Measurements from ENCODE around the gene BRSK1.
"Not testable (repeated sequence)": the region's sequence is repeated elsewhere in the genome, so short reads cannot be mapped to it uniquely, and the experiment has no call there.

BRSK1 gene

DNA sequence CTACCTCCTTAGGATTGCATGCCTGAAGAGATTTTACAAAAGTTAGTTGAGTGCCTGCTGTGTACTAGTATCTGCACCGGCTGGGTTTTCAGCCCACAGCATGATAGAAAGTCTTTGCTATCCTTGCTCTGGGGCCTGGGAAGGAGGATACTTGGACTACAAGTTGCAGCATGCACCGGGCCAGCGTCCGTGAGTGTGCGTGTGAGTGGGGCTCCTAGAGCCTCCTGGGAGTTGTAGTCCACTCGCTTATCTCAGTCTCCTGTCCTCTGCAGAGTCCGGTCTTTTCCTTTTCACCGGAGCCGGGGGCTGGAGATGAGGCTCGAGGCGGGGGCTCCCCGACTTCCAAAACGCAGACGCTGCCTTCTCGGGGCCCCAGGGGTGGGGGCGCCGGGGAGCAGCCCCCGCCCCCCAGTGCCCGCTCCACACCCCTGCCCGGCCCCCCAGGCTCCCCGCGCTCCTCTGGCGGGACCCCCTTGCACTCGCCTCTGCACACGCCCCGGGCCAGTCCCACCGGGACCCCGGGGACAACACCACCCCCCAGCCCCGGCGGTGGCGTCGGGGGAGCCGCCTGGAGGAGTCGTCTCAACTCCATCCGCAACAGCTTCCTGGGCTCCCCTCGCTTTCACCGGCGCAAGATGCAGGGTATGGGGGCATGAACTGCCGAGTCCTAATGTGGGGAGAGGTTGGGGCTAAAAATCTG lies 20.6 kb downstream of the BRSK1 start:
- no peak for DNase-seq (ENCODE audit: low read depth)

DNA sequence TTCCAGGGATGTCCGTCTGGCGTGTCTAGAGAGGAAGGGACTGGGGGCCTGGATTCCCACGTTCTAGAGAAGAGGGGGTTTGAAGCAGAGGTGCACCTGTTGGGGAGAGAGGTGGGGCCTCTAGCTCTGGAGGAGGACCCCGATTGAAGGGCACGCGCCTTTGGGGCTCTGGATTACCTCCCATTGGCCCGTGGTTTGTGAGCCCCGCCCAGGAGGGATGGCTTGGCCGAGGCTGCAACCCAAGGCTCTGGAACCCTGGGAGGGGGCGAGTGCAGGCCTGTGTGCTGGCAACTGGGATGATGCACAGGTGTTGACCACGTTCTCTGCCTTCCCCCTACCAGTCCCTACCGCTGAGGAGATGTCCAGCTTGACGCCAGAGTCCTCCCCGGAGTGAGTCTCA lies 21.2 kb downstream of the BRSK1 start:
- no peak for DNase-seq (ENCODE audit: low read depth)

DNA sequence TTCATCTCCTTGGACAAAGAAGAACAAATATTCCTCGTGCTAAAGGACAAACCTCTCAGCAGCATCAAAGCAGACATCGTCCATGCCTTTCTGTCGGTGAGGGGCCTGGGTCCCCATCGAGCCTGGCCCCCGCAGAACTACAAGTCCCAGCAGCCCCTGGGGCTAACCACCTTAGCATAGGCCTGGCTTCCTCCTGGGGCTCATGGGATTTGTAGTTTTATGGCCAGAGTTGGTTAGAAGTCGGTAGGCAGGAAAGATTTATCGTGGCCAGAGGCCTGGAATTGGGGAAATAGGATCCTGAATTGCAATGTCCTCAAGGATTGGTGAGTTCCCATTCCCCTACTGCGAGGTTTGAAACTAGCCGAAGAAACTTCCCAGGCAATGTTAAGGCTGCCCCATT lies 21.7 kb downstream of the BRSK1 start:
- no peak for DNase-seq (ENCODE audit: low read depth)

DNA sequence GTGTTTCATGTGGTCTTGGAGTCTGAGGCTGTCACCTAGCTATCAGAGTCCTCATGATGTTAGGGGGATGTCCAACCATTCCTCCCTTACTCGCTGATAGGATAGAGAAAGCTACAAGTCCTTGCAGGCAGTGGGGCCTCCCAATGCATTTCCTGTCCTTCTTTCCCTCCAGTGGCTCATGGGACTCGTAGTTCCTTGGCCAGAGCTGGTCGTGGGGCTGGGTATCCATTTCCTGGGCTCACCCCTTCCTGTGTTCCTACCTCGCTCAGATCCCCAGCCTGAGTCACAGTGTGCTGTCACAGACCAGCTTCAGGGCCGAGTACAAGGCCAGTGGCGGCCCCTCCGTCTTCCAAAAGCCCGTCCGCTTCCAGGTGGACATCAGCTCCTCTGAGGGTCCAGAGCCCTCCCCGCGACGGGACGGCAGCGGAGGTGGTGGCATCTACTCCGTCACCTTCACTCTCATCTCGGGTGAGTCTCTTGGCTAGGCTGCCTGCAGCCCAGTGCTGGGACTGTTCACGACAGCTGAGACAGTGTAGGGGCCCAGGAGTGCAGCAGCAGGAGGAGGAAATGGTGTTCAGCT lies 22.3 kb downstream of the BRSK1 start:
- no peak for DNase-seq (ENCODE audit: low read depth)

DNA sequence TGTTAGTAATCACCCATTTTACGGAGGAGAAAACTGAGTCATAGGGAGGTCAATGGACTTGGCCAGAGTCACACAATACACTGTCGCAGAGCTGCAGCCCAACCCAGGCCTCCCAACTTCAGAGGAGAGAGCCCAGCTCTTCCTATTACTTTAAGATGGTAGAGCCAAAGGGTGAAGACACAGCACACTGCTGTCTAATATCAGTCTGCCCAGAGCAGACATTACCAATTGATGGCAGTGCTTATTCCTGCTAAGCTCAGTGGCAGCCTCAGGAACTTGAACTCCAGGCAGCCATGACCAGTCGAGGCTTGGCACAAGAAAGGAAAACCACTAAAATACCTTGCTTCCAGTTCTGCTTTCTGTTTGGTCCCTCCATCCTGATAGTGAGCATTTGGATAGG lies 22.9 kb downstream of the BRSK1 start:
- DNase-seq (ENCODE audit: low read depth): no peak

DNA sequence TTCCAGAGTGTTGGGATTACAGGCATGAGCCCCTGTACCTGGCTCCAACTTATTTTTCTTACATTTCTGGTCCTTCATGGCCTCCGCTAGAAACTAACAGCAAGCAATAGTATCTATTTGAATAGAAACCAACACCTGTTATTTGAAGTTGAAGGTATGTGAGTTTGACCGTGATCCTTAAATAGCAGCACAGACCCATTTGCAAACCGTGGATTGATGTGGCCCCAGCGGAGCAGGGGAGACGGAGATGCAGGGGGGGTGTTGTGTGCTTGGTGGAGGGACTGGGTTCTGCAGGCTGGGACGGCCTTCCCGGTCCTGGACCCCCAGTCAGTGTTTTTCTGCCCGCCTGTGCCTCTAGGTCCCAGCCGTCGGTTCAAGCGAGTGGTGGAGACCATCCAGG lies 24.5 kb downstream of the BRSK1 start:
- DNase-seq (ENCODE audit: low read depth): no peak

DNA sequence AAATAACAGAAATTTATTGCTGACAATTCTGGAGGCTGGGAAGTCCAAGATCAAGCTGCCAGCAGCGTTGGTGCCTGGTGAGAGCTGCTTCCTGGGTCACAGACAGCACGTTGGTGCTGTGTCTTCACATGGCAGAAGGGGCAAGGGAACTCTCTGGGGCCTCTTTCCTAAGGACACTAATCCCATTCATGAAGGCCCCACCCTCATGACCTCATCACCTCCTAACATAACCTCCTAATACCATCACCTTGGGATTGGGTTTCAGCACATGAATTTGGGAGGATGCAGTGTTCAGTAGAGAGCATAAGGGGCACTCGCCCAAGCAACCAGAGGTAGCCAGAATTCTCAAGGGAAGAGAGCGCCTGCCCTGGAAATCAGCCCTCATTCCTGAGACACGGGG lies 25.7 kb downstream of the BRSK1 start:
- no peak for DNase-seq (ENCODE audit: low read depth)

DNA sequence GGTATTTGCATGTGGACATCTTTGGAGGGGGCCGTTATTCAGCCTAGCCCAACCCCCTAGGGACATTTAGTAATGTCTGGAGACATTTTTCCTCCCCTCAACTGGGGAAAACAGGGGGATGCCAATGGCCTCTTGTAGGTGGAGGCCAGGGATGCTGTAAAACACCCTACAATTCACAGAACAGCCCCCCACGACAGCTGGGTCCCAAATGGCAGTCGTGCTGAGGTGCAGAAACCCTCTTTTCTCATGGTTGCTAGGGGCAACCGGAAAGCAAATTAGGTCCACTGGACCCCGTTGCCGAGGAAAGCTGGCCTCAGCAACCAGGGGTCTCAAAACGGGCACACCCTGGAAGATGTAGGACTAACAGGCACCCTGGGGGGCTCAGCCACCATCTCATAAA lies 26.7 kb downstream of the BRSK1 start:
- DNase-seq (ENCODE audit: low read depth): no peak

DNA sequence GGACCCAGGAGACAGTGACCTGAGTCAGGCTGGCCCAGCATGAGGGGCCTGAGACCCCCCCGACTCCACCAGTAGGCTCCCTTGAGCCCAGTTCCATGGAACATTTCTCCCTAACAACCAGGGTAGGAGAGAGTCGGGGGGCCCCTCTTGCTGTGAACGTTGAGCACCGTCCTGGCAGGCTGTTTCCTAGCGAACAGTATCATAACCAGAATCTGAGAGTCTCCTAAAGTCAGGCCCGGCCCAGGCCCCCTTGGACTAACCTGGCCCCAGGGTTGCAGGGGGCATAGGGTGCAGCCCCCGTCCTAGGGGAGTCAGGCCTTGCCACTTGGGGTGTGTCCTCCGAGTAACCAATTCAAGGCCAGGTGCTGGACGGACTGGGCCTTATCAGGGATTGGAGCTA lies 27.6 kb downstream of the BRSK1 start:
- DNase-seq (ENCODE audit: low read depth): no peak

DNA sequence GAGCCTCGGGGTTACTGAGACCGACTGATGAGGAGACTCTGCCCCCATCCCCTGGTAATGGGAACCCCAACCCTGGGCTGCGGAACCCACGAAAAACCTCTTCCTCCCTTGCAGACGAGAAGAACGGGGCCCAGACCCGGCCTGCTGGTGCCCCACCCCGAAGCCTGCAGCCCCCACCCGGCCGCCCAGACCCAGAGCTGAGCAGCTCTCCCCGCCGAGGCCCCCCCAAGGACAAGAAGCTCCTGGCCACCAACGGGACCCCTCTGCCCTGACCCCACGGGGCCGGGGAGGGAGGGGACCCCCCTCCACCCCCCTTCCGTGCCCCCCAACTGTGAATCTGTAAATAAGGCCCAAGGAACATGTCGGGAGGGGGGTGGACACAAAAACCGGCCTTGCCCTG lies 28.0 kb downstream of the BRSK1 start:
- DNase-seq (ENCODE audit: low read depth): no peak

DNA sequence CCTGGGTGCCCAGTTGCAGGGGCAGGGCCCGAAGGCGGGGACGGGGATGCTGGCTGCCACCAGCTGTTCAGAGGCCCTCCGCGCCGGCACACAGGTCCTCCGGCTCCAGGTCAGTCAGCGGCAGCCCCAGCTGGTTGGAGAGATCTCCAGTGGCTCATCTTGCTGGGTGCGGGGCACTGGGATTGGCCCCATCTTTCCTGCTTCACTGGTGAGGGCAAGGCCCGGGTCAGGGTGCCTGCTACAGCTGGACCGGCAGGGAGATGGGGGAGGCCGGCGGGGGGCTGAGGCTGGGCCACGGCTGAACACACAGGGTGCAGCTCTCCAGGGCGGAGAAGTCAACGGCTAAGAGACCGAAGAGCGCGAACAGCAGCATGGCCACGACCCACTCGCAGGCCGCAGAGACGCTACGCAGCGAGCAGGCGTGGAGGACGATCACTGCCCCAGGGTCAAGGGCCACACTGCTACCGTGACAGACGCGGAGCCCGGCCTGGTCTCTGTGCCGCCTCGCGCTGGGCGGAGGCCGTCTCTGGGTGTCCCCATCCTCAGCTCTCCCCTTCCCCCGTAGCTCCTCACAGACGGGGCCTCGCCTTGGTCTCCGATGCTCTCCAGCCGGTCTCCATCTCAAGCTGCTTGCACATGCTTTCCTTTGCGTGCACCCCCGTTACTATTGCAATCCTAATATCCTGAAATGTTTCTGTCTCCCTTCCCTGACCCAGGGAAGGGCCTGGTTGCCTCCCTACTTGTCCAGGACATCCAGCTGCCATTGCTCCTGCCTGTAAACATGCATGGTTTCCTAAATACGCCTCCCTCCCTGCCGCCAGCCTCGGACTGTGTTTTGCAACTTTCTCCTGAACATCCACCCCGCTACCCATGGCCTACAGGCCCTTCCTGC lies 29.1 kb downstream of the BRSK1 start:
- DNase-seq (ENCODE audit: low read depth): no peak

DNA sequence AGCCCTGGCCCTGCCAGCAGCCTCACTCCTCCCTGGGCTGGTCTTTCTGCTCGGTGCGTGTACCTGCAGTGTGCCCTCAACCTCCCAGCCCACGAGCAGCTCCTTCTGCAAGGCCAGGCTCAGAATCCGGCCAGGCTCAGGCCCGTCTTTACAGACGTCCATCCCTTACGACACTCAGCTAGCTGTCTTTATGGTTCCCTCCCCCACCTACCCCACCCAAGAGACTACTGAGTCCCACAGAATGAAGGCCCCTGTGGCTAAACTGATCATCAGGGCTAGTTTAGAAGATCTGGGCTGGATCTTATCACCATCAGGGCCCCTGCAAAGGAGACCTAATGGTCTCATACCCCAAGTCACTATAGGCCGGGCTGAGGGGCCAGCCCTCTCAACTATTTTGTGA lies 30.6 kb downstream of the BRSK1 start:
- DNase-seq (ENCODE audit: low read depth): no peak

DNA sequence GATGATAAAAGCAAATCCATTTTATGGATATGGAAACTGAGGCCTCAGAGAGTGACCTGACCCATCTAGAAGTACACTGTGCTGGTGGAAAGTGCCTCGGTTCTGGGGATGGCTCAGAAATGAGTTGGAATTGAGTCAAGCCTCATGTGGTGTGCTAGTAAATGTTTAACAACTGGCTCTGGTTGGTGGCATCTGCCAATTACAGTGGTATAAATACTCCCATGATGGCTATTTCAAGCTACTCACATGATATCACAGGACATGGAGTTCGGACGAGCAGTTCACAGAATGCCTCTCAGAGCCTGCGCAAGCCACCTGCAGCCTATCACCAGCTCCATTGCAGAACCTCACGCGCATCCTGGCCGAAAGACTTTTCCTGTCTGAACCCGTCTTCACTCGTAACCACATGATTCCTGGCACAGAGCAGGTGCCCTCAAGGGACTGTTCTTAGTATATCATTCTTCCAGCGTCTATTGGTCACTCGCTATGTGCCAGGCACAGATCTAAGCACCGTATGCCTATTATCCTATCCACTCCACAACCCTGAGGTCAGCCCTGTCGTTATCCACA lies 32.2 kb downstream of the BRSK1 start:
- DNase-seq (ENCODE audit: low read depth): no peak

DNA sequence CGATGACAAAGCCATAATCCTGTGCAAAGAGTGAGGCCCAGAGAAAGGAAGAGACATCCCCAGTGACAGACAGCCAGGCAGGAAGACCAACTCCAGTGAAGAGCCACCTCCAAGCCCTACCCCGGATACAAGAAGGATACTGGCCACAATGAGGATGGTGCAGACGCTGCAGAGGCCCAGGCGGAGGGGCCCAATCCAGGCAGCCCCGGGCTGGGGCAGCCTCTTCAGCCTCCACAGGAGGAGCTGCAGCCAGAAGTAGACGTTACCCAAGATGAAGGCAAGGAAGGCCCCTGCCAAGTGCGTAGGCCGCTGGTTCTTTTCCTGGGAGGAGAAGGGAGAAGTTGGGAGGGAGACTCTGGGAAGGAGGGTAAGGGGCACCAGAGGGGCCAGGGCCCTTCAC lies 32.8 kb downstream of the BRSK1 start:
- DNase-seq (ENCODE audit: low read depth): no peak

DNA sequence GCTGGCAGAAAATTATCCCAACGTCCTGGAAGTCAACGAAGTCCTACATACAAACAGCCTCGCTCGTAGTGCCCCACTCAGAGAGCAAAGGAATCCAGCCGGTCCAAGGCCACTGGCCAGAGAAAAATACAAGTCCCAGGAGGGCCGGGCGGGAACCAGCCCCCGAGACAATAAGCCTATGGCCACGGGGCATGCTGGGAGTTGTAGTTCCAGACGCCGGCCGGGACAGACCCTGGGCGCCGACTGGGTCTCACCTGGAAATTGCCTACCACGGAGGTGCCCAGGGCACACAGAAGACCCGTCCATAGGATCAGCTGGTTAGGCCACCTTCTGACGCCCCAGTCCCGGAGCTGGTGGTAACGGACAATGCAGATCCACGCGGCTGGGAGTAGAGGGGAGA lies 36.0 kb downstream of the BRSK1 start:
- no peak for DNase-seq (ENCODE audit: low read depth)

DNA sequence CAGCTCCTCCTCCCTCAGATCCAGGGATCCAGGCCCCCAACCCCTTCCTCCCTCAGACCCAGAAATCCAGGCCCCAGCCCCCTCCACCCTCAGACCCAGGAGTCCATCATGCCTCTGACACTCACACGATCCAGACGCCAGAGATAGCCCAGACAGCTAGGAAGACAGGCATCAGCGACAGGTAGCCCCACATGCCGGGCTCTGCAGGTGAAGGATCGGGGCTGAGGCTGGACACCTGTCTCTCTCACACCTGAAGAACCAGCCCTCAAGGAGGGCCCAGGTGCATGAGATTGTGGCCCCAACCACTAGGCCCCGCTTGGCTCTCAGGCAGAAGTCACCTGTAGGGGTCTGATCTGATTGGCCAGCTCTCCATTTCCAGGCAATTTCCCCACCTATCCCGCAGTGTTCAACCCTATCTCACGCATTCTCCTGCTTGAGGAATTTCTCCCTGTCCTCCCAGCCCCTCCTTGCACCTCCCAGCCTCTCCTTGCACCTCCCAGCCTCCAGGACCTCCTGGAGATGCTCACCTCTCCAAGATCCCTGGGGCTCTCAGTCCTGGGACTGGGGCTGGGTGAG lies 37.1 kb downstream of the BRSK1 start:
- no peak for DNase-seq (ENCODE audit: low read depth)

DNA sequence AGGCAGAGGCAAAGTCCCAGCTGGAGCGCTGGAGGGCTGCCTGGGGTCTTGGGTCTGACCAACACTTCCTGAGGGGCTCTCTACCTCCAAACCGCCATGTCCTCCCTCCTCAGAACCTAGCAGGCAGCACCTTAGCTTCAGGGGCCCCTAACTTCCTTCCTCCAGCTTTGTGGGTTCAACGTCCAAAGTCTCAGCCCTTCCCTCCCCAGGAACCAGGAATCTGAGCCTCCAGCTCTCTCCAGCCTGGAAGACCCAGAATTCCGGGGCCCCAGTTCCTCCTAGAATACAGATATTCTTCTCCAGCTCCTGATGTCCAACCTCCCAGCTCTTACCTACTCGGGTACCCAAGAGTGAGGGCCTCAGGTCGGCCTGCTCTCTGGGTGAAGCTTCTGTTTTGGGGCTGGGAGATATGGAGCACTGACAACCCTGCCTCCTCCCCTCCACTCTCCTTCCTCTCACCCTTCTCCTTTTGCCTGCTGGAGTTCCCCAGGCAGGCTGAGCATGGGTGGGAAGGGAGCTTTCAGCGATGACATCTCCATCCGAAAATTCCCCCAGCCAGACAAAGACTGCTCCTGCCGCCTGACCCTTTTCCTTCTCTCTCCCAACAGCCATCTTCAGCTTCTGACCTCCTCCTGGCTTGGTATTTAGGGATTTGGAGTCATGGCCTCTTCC lies 37.8 kb downstream of the BRSK1 start:
- DNase-seq (ENCODE audit: low read depth): no peak

DNA sequence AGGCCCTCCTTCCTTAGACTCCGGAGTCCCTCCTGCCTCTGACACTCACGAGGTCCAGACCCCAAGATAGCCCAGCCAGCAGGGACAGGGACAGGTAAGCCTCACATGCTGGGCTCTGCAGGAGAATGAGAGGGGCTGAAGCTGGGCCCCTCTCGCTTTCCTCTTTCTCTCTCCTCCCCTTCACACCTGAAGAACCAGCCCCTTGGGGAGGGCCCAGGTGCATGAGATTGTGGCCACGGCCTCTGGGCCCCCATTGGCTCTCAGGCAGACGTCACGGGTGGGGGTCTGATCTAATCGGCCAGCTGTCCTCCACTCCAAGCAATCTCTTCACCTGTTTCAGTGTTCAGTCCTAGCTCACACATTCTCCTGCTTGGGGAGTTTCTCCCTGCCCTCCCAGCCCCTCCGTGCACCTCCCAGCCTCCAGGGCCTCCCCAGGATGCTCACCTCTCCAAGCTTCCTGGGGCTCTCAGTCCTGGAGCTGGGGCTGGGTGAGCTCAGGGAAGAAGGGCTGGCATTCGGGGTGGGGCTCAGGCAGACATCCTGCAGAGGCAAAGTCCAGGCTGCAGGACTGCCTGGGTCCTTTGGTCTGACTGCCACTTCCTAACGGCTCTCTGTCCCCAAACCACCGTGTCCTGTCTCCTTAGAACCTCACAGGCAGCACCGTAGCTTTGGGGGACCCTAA lies 38.5 kb downstream of the BRSK1 start:
- no peak for DNase-seq (ENCODE audit: low read depth)

DNA sequence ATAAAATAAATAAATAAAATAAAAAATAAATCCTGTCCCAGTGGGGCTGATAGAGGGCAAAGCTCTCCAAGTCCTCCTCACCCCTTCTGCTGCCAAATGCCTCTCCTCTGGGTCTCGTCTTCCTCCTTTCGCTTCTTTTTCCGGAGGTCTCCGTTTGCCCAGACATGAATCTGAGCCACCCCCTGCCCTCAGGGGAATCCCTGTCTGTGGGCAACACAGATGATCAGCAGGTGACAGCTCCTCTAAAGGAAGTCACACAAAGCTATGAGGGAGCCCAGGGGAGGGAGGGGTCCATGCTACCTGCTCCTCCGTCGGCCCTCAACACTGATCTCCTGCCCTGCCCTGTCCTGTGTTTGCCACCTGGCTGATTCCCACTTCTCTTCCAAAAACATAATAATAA lies 40.9 kb downstream of the BRSK1 start:
- no peak for DNase-seq (ENCODE audit: low read depth)

DNA sequence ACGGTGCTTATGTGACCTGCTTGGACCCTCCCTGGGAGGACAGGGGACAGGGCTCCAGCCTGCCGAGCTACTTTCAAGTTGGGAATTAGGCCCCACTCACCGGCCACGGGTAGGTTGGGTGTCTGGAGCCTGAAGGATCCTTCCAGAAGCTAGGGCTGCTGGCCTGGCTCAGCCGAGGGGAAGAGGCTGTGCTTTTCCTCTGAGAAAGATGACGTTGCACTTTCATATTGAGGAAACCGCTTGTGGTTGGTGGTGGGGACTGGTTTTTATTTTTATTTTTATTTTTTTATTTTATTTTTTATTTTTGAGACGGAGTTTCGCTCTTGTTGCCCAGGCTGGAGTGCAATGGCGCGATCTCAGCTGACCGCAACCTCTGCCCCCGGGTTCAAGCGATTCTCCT lies 41.4 kb downstream of the BRSK1 start, which contains the start of gene TMEM150B:
TMEM150B (minus strand) TSS at position 170 of the 400 bp plus-strand sequence. CDS start 4,305 bp downstream, outside the sequence.
- no peak for DNase-seq (ENCODE audit: low read depth)

DNA sequence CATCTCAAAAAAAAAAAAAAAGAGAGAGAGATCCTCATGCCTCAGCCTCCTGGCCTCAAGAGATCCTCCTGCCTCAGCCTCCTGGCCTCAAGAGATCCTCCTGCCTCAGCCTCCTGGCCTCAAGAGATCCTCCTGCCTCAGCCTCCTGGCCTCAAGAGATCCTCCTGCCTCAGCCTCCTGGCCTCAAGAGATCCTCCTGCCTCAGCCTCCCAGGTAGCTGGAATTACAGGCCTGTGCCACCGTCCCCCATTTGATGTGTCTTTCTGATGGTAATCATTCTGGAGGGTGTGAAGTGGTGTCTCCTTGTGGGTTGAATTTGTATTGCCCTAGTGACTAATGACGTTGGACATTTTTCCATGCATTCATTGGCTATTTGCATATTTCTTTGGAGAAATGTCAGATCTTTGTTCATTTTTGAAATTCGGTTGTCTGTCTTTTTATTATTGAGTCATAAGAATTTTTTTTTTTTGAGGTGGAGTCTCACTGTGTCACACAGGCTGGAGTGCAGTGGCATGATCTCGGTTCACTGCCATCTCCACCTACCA lies 45.0 kb downstream of the BRSK1 start:
- not testable (repeated sequence) for DNase-seq (ENCODE audit: low read depth)
